TTC549 (cell line): ENCODE data around the gene TMEM150B.
"Not testable (repeated sequence)": the region's sequence is repeated elsewhere in the genome, so short reads cannot be mapped to it uniquely, and the experiment has no call there.

Source experiments
- FAIRE-seq: peaks from 2 replicates; lab custom pipeline; 2012; peaks lifted over from hg19 to GRCh38; lab: Jason Lieb, UNC

Gene TMEM150B

DNA sequence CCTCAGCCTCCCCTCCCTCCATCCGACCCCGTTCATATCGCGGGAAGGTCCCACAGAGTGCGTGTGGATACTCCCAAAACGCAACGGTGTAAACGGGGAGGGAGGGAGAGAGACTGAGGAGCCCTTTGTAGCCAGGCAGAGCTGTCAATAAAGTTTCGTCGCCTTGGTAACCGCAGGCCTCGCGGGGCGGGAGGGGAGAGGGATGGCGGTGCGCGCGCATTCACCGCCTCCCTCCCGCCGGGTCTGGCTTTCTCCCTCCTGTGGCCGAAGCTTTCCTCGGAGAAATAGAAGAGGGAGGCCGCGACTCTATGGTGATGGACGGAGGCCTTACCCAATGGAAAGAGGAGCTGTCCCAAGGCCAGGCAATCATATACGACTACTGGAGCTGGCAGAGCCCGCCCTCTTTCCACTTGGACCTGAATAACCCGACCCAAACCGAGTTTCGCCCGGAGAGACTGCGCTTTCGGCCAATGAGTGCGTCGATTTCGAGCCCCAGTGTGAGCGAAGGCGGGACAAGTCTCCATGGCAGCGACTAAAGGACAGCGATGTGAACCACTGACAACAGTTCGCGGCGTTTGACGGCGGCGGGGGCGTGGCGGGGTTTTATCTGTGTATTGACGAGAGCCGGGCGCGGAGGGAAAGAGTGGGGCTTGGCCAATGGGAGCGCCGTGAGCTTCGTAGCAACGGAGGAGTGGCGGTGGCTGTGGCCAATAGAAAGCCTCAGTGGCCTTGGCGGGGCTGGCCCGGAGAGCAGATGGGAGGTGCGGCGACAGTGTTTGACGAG, 14.2 kb upstream of the TMEM150B start, which contains the start of gene KMT5C:
TSS of gene KMT5C (plus strand) at position 772 of the 784 bp plus-strand sequence. CDS start 2,061 bp downstream, outside the sequence.
- peak; percentile 98 for FAIRE-seq

- no peak for FAIRE-seq
Measured at GRCh38 chr19:55336101-55336500, 11.0 kb upstream of the TMEM150B start.

DNA sequence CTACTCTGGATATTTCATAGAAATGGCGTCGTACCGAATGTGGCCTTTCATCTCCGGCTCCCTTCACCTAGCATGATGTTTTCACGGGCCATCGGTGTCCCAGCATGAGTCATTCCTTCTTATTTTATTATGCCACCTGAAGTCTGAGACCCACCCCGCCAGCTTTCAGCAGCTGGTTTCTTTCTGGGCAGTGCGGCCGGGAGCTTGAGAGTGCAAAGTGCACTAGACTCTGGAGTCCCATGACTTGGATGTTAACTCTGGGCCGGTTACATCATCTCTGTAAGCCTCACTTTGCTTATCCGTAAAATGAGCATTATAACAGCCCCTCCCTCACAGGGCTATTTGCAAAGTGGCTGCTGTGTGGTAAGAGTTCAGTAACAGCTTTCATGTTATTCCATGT, 8.7 kb upstream of the TMEM150B start:
- FAIRE-seq, result no peak

- FAIRE-seq, result not testable (repeated sequence)
Measured at GRCh38 chr19:55329791-55330190, 4.7 kb upstream of the TMEM150B start.

- FAIRE-seq, result not testable (repeated sequence)
Measured at GRCh38 chr19:55328774-55329318, 3.7 kb upstream of the TMEM150B start.

- no peak for FAIRE-seq
Measured at GRCh38 chr19:55324662-55325061, 479 bp downstream of the TMEM150B start.

DNA sequence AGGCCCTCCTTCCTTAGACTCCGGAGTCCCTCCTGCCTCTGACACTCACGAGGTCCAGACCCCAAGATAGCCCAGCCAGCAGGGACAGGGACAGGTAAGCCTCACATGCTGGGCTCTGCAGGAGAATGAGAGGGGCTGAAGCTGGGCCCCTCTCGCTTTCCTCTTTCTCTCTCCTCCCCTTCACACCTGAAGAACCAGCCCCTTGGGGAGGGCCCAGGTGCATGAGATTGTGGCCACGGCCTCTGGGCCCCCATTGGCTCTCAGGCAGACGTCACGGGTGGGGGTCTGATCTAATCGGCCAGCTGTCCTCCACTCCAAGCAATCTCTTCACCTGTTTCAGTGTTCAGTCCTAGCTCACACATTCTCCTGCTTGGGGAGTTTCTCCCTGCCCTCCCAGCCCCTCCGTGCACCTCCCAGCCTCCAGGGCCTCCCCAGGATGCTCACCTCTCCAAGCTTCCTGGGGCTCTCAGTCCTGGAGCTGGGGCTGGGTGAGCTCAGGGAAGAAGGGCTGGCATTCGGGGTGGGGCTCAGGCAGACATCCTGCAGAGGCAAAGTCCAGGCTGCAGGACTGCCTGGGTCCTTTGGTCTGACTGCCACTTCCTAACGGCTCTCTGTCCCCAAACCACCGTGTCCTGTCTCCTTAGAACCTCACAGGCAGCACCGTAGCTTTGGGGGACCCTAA, 2.8 kb downstream of the TMEM150B start:
- FAIRE-seq, result no peak

DNA sequence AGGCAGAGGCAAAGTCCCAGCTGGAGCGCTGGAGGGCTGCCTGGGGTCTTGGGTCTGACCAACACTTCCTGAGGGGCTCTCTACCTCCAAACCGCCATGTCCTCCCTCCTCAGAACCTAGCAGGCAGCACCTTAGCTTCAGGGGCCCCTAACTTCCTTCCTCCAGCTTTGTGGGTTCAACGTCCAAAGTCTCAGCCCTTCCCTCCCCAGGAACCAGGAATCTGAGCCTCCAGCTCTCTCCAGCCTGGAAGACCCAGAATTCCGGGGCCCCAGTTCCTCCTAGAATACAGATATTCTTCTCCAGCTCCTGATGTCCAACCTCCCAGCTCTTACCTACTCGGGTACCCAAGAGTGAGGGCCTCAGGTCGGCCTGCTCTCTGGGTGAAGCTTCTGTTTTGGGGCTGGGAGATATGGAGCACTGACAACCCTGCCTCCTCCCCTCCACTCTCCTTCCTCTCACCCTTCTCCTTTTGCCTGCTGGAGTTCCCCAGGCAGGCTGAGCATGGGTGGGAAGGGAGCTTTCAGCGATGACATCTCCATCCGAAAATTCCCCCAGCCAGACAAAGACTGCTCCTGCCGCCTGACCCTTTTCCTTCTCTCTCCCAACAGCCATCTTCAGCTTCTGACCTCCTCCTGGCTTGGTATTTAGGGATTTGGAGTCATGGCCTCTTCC, 3.5 kb downstream of the TMEM150B start:
- no peak for FAIRE-seq

GRCh38 chr19:55320844-55321419, 4.2 kb downstream of the TMEM150B start:
- FAIRE-seq, result no peak

GRCh38 chr19:55319785-55320184, 5.4 kb downstream of the TMEM150B start:
- FAIRE-seq, result no peak

GRCh38 chr19:55316646-55317045, 8.5 kb downstream of the TMEM150B start:
- no peak for FAIRE-seq

- no peak for FAIRE-seq
Measured at GRCh38 chr19:55315956-55316525, 9.1 kb downstream of the TMEM150B start.

DNA sequence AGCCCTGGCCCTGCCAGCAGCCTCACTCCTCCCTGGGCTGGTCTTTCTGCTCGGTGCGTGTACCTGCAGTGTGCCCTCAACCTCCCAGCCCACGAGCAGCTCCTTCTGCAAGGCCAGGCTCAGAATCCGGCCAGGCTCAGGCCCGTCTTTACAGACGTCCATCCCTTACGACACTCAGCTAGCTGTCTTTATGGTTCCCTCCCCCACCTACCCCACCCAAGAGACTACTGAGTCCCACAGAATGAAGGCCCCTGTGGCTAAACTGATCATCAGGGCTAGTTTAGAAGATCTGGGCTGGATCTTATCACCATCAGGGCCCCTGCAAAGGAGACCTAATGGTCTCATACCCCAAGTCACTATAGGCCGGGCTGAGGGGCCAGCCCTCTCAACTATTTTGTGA, 10.7 kb downstream of the TMEM150B start:
- no peak for FAIRE-seq

- no peak for FAIRE-seq
Measured at GRCh38 chr19:55312621-55313512, 12.3 kb downstream of the TMEM150B start.

DNA sequence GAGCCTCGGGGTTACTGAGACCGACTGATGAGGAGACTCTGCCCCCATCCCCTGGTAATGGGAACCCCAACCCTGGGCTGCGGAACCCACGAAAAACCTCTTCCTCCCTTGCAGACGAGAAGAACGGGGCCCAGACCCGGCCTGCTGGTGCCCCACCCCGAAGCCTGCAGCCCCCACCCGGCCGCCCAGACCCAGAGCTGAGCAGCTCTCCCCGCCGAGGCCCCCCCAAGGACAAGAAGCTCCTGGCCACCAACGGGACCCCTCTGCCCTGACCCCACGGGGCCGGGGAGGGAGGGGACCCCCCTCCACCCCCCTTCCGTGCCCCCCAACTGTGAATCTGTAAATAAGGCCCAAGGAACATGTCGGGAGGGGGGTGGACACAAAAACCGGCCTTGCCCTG, 13.3 kb downstream of the TMEM150B start:
- FAIRE-seq, result no peak

DNA sequence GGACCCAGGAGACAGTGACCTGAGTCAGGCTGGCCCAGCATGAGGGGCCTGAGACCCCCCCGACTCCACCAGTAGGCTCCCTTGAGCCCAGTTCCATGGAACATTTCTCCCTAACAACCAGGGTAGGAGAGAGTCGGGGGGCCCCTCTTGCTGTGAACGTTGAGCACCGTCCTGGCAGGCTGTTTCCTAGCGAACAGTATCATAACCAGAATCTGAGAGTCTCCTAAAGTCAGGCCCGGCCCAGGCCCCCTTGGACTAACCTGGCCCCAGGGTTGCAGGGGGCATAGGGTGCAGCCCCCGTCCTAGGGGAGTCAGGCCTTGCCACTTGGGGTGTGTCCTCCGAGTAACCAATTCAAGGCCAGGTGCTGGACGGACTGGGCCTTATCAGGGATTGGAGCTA, 13.7 kb downstream of the TMEM150B start:
- no peak for FAIRE-seq

GRCh38 chr19:55310498-55310897, 14.6 kb downstream of the TMEM150B start:
- no peak for FAIRE-seq

GRCh38 chr19:55309448-55309847, 15.7 kb downstream of the TMEM150B start:
- no peak for FAIRE-seq

DNA sequence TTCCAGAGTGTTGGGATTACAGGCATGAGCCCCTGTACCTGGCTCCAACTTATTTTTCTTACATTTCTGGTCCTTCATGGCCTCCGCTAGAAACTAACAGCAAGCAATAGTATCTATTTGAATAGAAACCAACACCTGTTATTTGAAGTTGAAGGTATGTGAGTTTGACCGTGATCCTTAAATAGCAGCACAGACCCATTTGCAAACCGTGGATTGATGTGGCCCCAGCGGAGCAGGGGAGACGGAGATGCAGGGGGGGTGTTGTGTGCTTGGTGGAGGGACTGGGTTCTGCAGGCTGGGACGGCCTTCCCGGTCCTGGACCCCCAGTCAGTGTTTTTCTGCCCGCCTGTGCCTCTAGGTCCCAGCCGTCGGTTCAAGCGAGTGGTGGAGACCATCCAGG, 16.9 kb downstream of the TMEM150B start:
- no peak for FAIRE-seq

GRCh38 chr19:55306712-55307111, 18.4 kb downstream of the TMEM150B start:
- FAIRE-seq, result no peak

- FAIRE-seq, result no peak
Measured at GRCh38 chr19:55305983-55306562, 19.1 kb downstream of the TMEM150B start.
